Hematopoietic multipotent progenitor cell treated with erythropoietin and hydrocortisone succinate and interleukin-3 and kit ligand, for 4 days (in vitro differentiated cells): Measurements from ENCODE around the gene IFT122.
A peak's percentile ranks its signal among the peaks of the same experiment; 100 is the strongest.

ENCODE experiments used
- DNase-seq: peaks from one replicate; pipeline ENCODE4 v3.0.0-alpha.2; 2015

Gene IFT122

GRCh38 chr3:129415378-129415777 is 24.6 kb upstream of the IFT122 start:
- DNase-seq: no peak

- DNase-seq: no peak
These were observed 24.2 kb upstream of the IFT122 start for GRCh38 chr3:129415830-129416229.

- peak; percentile 79 for DNase-seq
These were observed 23.6 kb upstream of the IFT122 start for GRCh38 chr3:129416415-129416814.

- DNase-seq: peak; percentile 27
These were observed 22.7 kb upstream of the IFT122 start for GRCh38 chr3:129417326-129417725.

GRCh38 chr3:129418041-129418973 is 21.7 kb upstream of the IFT122 start:
- no peak for DNase-seq

- no peak for DNase-seq
These were observed 20.5 kb upstream of the IFT122 start for GRCh38 chr3:129419476-129419875.

GRCh38 chr3:129421236-129421883 is 18.7 kb upstream of the IFT122 start:
- DNase-seq: no peak

- DNase-seq: no peak
These were observed 17.9 kb upstream of the IFT122 start for GRCh38 chr3:129421988-129422745.

GRCh38 chr3:129422897-129423296 is 17.1 kb upstream of the IFT122 start:
- no peak for DNase-seq

GRCh38 chr3:129424185-129424841 is 15.7 kb upstream of the IFT122 start:
- DNase-seq: peak; percentile 80

GRCh38 chr3:129425213-129425612 is 14.8 kb upstream of the IFT122 start:
- no peak for DNase-seq

- DNase-seq: no peak
These were observed 14.4 kb upstream of the IFT122 start for GRCh38 chr3:129425619-129426018.

- peak; percentile 44 for DNase-seq
These were observed 12.0 kb upstream of the IFT122 start for GRCh38 chr3:129428007-129428375.

- peak; percentile 97 for DNase-seq
These were observed 11.5 kb upstream of the IFT122 start, which contains the start of gene EFCAB12 for GRCh38 chr3:129428376-129429079. Gene EFCAB12 (minus strand): TSS chr3:129428636. CDS start chr3:129428488, 148 bp downstream.

- DNase-seq: no peak
These were observed 11.0 kb upstream of the IFT122 start for GRCh38 chr3:129429080-129429451.

GRCh38 chr3:129429602-129430001 is 10.4 kb upstream of the IFT122 start:
- no peak for DNase-seq

GRCh38 chr3:129432036-129432435 is 8.0 kb upstream of the IFT122 start:
- peak; percentile 33 for DNase-seq

- DNase-seq: no peak
These were observed 7.4 kb upstream of the IFT122 start for GRCh38 chr3:129432671-129433070.

GRCh38 chr3:129433565-129433964 is 6.5 kb upstream of the IFT122 start:
- DNase-seq: no peak

- no peak for DNase-seq
These were observed 5.9 kb upstream of the IFT122 start for GRCh38 chr3:129434140-129434539.

GRCh38 chr3:129435367-129435766 is 4.7 kb upstream of the IFT122 start:
- DNase-seq: no peak

- peak; percentile 83 for DNase-seq
These were observed 703 bp upstream of the IFT122 start for GRCh38 chr3:129439226-129439816.
